Esophagus mucosa (tissue), 1 donor: ENCODE measurements around the gene CNTNAP5. TPM values are rescaled to one million over a fixed set of nuclear protein-coding genes. Genes with fewer than 3 reads are reported as not detected.

Source experiments
- ATAC-seq: fragments of 200-7000 bp; cut with Tn5 transposase; one replicate; pipeline ENCODE4 v1.9.1; 2020
- total RNA-seq: library from RNA; stranded (reverse); gene quantifications from one replicate; pipeline ENCODE4 v1.2.4, GENCODE V29; 2023
- donor health status: DM: yes; HTN: yes; CAD: no.

The CNTNAP5 gene
- total RNA-seq, 1 donor from 2014 or later: not detected

DNA sequence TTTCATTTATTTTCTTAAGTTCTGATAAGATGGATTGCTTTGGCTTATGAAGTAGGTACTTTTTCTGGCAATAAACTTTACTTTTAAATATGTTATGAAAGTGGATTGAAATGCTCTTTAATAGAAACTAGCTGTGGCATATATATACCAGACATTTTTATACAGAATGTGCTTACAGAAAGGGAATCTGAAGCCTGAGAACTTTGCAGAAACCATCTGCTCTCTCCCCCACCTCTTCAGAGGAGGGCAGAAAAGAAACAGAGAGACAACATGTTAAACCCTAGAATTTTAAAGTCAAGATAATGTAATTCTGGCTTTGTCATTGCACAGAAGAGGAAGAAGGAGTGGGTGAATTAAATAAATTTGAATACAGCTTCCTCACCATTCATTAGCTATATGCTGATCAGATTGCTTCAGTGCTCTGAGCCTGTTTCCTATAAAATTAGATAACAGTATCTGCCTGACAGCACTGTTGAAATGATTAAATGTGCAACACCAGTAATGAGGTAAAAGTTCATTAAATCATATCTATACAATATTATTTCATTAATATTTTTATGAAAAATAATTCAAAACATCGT is 247.3 kb downstream of the CNTNAP5 start:
- ATAC-seq: no peak

GRCh38 chr2:124281541-124281940 is 256.5 kb downstream of the CNTNAP5 start:
- ATAC-seq: no peak

GRCh38 chr2:124283096-124283495 is 258.0 kb downstream of the CNTNAP5 start:
- ATAC-seq: no peak

DNA sequence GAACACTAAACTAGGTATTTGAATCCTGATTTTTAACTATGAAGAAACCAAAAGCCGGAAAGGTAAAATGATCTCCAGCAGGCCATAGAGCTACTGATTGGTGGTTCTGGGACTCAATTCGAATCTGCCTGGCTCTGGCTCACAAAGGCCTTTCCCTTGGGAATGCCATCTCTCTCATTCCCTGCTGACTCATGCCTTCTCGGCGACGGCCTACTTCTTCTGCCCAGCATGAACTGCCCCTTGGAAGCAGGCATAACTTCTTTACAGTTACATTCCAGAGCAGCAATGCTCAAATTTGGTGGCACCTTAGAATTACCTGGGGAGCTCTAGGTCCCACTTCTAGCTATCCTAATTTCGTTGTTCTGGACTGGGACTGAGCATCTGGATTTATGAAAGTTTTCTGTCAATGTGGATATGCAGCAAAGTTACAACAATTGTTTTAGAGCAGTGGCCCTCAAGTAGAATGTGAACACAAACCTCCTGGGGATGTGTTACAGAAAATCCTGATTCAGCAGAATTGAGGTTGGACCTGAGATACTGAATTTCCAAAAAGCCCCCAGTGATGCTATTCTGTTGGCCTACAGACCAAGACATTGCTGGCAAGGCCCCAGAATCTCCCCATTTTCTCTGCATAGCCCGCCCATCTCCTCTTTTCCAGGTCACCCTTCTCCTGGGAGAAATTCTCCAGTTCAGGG is 261.1 kb downstream of the CNTNAP5 start:
- ATAC-seq: no peak

GRCh38 chr2:124289060-124289459 is 264.0 kb downstream of the CNTNAP5 start:
- ATAC-seq: no peak

DNA sequence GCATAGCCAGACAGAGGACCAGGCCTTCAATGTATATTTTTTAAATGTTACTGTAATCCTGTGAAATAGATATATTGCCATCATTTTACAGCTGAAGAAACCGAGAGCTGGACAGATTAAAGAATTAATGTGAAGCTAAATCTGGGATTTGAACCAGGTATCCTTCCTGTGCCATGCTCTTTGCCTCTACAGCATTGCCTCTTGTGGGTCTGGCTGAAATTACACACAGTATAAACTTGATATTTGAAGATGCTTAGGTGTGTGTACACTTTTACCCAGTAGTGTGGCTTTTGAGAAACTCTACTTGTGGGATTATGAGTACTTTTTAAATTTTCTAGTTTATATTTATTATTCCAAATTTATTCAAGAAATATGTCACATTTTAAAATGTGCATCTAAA is 264.5 kb downstream of the CNTNAP5 start:
- ATAC-seq: no peak

GRCh38 chr2:124296470-124296869 is 271.4 kb downstream of the CNTNAP5 start:
- ATAC-seq: no peak

DNA sequence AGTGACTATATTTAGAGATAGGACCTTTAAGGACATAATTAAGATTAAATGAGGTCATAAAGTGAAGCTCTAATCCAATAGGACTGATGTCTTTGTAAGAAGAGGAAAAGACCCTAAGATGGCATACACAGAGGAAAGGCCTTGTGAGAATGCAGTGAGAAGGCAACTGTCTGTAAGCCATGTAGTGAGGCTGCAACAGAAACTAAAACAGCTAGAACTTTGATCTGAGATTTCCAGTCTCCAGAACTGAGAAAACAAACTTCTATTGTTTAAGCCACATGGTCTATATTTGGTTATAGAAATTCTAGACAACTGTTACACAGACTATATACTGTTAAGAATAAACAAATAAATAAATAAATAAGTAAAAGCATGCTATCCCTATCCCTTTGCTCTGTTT is 276.8 kb downstream of the CNTNAP5 start:
- ATAC-seq: no peak

DNA sequence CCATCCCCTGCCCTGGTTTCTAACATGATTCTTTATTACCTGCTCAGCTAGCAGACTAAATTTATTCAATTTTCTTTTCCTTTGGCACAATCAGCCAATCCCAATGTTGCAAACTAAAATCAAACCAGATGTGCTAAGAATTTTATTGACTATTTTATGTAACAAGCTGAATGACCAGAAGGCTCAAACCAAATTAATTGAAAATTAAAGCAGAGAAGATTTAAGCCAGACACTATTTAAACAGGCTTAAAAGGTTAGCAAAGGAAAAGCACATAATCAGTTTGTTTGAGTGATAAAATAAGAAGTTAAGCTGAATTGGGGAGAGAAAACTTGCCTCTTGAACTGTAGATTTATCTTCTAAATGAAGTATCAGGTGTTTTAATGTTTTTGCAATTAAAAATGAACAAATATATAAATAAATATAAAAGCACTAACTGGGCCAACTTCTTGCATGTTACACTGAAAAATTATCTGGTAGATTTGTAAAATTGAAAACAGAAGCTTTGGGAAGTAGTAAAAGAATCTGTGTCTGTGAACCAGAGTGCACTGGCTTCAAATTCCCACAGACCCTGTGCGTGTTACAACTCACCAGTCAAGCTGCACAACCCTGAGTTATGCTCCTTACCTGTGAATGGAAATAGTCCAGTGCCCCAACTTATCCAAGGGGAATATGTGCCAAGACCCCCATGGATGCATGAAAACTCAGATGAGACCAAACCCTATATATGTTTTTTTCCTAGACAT is 283.4 kb downstream of the CNTNAP5 start:
- no peak for ATAC-seq

DNA sequence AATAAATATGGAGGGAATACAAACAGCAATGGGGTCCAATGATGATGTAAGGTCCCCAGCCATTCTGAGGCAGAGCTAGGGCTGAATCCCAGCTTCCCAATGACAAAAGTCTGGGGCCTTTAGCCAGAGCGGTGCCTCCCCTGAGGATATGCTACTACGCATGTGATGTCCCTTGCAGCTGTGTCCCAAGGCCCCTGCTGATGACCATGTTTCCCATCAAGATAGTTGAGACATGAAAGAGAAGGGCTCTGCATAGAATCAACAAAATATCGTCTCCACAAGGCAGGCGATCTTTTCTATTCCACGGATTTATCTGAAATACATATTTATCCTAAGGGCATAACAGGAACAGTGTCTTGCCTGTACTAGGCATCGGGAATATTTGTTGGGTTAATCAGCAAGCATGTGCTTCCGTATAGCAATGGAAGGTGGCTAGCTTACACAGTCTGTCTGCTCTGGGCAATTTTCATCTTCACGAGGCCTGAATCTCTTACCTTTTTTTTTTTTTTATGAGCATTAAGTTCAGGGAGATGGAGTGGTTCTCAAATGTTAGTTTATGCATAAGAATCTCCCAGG is 284.6 kb downstream of the CNTNAP5 start:
- ATAC-seq: no peak

DNA sequence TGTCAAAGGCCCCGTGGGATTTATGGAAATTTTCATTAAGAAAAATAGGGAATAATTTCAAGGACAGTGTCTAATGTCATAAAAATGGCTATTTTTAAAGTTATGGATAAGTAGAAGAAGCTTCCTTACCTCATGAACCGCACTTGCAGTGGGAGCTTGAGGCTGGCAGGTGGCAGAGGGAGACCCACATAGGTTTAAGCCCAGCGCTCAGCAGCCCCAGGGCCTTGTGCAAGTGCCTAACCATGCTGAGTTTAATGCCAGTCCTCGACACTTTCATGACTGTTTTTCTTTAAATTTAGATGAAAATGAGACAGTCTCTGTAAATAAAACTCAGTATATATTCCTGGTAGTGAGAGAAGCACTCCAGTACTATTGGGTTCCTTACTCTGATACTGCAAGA is 285.6 kb downstream of the CNTNAP5 start:
- ATAC-seq: no peak

DNA sequence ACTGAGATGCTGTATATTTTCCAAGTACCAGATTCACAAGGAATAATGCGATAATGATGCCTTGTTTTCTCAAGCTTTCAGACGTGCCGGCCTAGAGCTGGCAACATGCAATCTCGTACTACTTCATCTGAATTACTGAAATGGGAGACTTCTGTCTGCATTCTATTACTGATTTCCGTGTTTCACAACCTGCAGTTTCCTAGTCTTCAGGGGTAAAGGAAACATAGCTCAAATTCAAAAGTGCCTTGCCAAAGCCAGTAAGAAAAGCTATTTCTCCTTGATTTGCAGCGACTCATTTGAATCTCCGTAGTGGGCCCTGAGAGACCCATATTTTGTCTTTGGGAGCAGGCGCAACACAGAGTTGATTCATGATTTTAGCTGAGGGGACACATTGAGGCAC is 289.0 kb downstream of the CNTNAP5 start:
- no peak for ATAC-seq

- no peak for ATAC-seq
Measured at GRCh38 chr2:124315221-124315880, 290.3 kb downstream of the CNTNAP5 start.

- no peak for ATAC-seq
Measured at GRCh38 chr2:124316133-124316532, 291.0 kb downstream of the CNTNAP5 start.

DNA sequence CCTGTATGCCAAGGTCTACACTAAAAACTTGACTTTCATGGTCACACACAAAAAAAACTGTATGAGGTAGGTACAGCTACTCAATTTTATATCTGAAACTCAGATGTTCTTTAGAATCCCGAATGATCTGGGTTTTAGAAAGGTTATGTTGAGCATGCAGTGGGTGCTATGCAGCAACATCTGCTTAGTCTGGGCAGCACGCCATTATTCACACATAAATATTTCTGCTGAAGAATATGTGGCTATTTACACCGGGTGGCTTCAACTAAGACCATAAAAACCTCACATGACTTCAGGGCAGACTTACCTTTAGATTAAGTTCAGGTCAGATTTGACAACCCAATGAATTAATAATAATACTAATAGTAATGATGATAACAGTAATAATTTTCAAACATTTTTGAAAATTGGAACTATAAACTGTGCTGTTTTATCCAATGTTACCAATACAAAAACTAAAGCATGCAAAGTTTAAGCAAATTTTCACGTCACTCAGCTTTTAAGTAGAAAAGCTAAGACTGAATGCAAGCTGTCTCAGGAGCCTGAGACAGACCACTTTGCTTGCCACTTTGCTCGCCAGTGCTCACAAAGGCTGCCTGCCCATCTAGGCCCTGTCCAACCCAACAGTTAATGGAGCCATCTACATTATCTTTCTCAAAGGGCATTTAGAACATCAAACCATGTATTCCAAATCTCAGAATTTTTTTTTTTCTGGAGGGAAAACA is 292.0 kb downstream of the CNTNAP5 start:
- ATAC-seq: no peak

GRCh38 chr2:124317628-124318027 is 292.5 kb downstream of the CNTNAP5 start:
- ATAC-seq: no peak

DNA sequence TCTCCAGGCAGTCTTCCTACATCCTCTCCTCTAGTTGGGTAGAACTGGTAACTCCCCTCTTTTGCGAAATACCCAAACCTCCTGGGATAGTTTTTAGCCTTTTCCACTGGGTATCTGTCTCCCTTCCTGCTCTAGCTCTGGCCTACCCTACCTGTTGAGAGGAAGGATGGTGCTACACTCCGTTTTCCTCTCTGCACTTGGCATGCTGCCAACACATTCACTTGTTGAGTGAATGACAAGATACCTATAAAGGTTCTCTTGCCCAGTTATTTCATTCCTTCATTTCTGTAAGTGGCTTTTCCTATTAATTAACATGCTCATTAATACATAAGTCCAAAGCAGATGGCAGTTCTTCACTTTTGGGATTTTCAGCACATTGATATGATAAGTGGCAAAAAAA is 293.8 kb downstream of the CNTNAP5 start:
- ATAC-seq: no peak

- ATAC-seq: no peak
Measured at GRCh38 chr2:124319577-124319976, 294.5 kb downstream of the CNTNAP5 start.

GRCh38 chr2:124320051-124320688 is 295.1 kb downstream of the CNTNAP5 start:
- no peak for ATAC-seq

DNA sequence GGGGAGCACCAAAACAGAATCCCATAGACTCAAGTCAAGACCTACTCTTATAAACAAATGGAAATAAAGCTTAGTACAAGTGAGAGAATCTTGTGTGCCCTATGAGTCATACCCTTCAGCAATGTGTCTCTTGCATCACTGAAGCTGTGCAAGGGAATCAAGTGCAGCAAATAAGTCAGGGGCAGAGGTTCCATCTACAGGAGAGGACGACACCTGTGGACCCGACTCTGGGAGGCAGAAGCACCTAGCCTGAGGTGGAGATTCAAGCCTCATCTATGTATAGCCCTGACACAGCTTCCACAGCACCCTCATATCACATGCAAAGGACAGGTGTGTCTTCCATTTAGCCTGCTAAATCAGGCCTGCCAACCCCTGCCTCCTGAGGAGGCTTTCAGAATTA is 298.2 kb downstream of the CNTNAP5 start:
- ATAC-seq: no peak

GRCh38 chr2:124325667-124326440 is 300.8 kb downstream of the CNTNAP5 start:
- no peak for ATAC-seq
